ENCODE results near the gene RSPH9. TPM values are rescaled to one million over a fixed set of nuclear protein-coding genes. Genes with fewer than 3 reads are reported as not detected.
"Not testable (repeated sequence)": the region's sequence is repeated elsewhere in the genome, so short reads cannot be mapped to it uniquely, and the experiment has no call there.

RSPH9 gene
- total and polyA plus RNA-seq, 2 experiments from 2014 or later = 0.10 to 0.39 TPM

- Mint-ChIP-seq H3K27ac (no peak overlapping the region), H3K27me3 (ENCODE audit: insufficient read depth, low read depth, poor library complexity) (peaks cover 11% of the 10 kb centered on the region), H3K36me3 (ENCODE audit: low read depth) (no peaks in the 10 kb centered on the region), H3K9me3 (peaks cover 2% of the 10 kb centered on the region; the same call in 1 of the 3 replicates), H3K4me3 (no peak overlapping the region), H3K4me1 (peaks cover 10% of the 10 kb centered on the region; the same call in 2 of the 3 replicates)
- no peaks in the 10 kb centered on the region for H3K27me3 ChIP-seq (ENCODE audit: insufficient read depth)
- H3K27ac ChIP-seq (ENCODE audit: low read depth) = no peak overlapping the region
- peaks cover 7% of the 10 kb centered on the region for H3F3A ChIP-seq (replicated peaks; ENCODE audit: low read depth)
- DNase-seq (ENCODE audit: low spot score) (no peak), ATAC-seq (no peak)
- no peaks in the 10 kb centered on the region for H3K79me2 ChIP-seq (replicated peaks; ENCODE audit: insufficient read depth)
- H3K9me2 ChIP-seq (ENCODE audit: insufficient read depth) = no peaks in the 10 kb centered on the region
- no peaks in the 10 kb centered on the region; the same call in 1 of the 2 replicates for H4K20me1 ChIP-seq (replicated peaks; ENCODE audit: insufficient read depth)
- H2AFZ ChIP-seq = no peak overlapping the region
- TF ChIP-seq, protein P1, sequence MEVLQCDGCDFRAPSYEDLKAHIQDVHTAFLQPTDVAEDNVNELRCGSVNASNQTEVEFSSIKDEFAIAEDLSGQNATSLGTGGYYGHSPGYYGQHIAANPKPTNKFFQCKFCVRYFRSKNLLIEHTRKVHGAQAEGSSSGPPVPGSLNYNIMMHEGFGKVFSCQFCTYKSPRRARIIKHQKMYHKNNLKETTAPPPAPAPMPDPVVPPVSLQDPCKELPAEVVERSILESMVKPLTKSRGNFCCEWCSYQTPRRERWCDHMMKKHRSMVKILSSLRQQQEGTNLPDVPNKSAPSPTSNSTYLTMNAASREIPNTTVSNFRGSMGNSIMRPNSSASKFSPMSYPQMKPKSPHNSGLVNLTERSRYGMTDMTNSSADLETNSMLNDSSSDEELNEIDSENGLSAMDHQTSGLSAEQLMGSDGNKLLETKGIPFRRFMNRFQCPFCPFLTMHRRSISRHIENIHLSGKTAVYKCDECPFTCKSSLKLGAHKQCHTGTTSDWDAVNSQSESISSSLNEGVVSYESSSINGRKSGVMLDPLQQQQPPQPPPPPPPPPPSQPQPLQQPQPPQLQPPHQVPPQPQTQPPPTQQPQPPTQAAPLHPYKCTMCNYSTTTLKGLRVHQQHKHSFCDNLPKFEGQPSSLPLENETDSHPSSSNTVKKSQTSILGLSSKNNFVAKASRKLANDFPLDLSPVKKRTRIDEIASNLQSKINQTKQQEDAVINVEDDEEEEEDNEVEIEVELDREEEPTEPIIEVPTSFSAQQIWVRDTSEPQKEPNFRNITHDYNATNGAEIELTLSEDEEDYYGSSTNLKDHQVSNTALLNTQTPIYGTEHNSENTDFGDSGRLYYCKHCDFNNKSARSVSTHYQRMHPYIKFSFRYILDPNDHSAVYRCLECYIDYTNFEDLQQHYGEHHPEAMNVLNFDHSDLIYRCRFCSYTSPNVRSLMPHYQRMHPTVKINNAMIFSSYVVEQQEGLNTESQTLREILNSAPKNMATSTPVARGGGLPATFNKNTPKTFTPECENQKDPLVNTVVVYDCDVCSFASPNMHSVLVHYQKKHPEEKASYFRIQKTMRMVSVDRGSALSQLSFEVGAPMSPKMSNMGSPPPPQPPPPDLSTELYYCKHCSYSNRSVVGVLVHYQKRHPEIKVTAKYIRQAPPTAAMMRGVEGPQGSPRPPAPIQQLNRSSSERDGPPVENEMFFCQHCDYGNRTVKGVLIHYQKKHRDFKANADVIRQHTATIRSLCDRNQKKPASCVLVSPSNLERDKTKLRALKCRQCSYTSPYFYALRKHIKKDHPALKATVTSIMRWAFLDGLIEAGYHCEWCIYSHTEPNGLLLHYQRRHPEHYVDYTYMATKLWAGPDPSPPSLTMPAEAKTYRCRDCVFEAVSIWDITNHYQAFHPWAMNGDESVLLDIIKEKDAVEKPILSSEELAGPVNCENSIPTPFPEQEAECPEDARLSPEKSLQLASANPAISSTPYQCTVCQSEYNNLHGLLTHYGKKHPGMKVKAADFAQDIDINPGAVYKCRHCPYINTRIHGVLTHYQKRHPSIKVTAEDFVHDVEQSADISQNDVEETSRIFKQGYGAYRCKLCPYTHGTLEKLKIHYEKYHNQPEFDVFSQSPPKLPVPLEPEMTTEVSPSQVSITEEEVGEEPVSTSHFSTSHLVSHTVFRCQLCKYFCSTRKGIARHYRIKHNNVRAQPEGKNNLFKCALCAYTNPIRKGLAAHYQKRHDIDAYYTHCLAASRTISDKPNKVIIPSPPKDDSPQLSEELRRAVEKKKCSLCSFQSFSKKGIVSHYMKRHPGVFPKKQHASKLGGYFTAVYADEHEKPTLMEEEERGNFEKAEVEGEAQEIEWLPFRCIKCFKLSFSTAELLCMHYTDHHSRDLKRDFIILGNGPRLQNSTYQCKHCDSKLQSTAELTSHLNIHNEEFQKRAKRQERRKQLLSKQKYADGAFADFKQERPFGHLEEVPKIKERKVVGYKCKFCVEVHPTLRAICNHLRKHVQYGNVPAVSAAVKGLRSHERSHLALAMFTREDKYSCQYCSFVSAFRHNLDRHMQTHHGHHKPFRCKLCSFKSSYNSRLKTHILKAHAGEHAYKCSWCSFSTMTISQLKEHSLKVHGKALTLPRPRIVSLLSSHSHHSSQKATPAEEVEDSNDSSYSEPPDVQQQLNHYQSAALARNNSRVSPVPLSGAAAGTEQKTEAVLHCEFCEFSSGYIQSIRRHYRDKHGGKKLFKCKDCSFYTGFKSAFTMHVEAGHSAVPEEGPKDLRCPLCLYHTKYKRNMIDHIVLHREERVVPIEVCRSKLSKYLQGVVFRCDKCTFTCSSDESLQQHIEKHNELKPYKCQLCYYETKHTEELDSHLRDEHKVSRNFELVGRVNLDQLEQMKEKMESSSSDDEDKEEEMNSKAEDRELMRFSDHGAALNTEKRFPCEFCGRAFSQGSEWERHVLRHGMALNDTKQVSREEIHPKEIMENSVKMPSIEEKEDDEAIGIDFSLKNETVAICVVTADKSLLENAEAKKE (CRISPR knock-in tag; IDR thresholded peaks at IDR 0.05) = no peak
- TF ChIP-seq EZH2 (IDR thresholded peaks at IDR 0.05; ENCODE audit: low read depth, unreplicated experiment) (no peak), NANOG (IDR thresholded peaks at IDR 0.05; ENCODE audit: borderline replicate concordance) (no peak), POLR2AphosphoS5 (IDR thresholded peaks at IDR 0.05; ENCODE audit: low read depth) (no peak), ETS1 (IDR thresholded peaks at IDR 0.05) (no peak), CREB1 (CRISPR knock-in tag; IDR thresholded peaks at IDR 0.05; ENCODE audit: low read depth) (no peak), ZNF114 (CRISPR knock-in tag; IDR thresholded peaks at IDR 0.05) (no peak), STAT1 (IDR thresholded peaks at IDR 0.05; ENCODE audit: unreplicated experiment) (no peak), JUNB (IDR thresholded peaks at IDR 0.05; ENCODE audit: unreplicated experiment) (no peak)
- TF ChIP-seq, protein P2, sequence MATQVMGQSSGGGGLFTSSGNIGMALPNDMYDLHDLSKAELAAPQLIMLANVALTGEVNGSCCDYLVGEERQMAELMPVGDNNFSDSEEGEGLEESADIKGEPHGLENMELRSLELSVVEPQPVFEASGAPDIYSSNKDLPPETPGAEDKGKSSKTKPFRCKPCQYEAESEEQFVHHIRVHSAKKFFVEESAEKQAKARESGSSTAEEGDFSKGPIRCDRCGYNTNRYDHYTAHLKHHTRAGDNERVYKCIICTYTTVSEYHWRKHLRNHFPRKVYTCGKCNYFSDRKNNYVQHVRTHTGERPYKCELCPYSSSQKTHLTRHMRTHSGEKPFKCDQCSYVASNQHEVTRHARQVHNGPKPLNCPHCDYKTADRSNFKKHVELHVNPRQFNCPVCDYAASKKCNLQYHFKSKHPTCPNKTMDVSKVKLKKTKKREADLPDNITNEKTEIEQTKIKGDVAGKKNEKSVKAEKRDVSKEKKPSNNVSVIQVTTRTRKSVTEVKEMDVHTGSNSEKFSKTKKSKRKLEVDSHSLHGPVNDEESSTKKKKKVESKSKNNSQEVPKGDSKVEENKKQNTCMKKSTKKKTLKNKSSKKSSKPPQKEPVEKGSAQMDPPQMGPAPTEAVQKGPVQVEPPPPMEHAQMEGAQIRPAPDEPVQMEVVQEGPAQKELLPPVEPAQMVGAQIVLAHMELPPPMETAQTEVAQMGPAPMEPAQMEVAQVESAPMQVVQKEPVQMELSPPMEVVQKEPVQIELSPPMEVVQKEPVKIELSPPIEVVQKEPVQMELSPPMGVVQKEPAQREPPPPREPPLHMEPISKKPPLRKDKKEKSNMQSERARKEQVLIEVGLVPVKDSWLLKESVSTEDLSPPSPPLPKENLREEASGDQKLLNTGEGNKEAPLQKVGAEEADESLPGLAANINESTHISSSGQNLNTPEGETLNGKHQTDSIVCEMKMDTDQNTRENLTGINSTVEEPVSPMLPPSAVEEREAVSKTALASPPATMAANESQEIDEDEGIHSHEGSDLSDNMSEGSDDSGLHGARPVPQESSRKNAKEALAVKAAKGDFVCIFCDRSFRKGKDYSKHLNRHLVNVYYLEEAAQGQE (IDR thresholded peaks at IDR 0.05; ENCODE audit: unreplicated experiment) = no peak
- TF ChIP-seq, protein P3, sequence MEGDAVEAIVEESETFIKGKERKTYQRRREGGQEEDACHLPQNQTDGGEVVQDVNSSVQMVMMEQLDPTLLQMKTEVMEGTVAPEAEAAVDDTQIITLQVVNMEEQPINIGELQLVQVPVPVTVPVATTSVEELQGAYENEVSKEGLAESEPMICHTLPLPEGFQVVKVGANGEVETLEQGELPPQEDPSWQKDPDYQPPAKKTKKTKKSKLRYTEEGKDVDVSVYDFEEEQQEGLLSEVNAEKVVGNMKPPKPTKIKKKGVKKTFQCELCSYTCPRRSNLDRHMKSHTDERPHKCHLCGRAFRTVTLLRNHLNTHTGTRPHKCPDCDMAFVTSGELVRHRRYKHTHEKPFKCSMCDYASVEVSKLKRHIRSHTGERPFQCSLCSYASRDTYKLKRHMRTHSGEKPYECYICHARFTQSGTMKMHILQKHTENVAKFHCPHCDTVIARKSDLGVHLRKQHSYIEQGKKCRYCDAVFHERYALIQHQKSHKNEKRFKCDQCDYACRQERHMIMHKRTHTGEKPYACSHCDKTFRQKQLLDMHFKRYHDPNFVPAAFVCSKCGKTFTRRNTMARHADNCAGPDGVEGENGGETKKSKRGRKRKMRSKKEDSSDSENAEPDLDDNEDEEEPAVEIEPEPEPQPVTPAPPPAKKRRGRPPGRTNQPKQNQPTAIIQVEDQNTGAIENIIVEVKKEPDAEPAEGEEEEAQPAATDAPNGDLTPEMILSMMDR (conservative IDR thresholded peaks at IDR 0.05; ENCODE audit: low read depth in 2 of 2) = no peak
- no peak overlapping the region for H3K4me2 ChIP-seq
- no peak overlapping the region for H3K4me3 ChIP-seq
- H3K36me3 ChIP-seq (ENCODE audit: insufficient read depth) = no peaks in the 10 kb centered on the region
- peaks cover 6% of the 10 kb centered on the region for H3K4me1 ChIP-seq (ENCODE audit: insufficient read depth)
Measured at GRCh38 chr6:43648248-43648647, 3.4 kb downstream of the RSPH9 start.

- H3K27me3 Mint-ChIP-seq (ENCODE audit: insufficient read depth, low read depth, poor library complexity); H3K36me3 Mint-ChIP-seq (ENCODE audit: low read depth): not testable (repeated sequence)
Measured at GRCh38 chr6:43652822-43653221, 8.0 kb downstream of the RSPH9 start.

More at GRCh38 chr6:43652822-43653221, 8.0 kb downstream of the RSPH9 start:
- H4K20me1 ChIP-seq (replicated peaks; ENCODE audit: insufficient read depth); H3K4me1 ChIP-seq (ENCODE audit: insufficient read depth); H3K4me1 Mint-ChIP-seq; H3K4me3 Mint-ChIP-seq; H3K36me3 ChIP-seq (ENCODE audit: insufficient read depth); H3K27ac ChIP-seq (ENCODE audit: low read depth); H2AFZ ChIP-seq; H3K9me2 ChIP-seq (ENCODE audit: insufficient read depth); H3K4me2 ChIP-seq; H3K27ac Mint-ChIP-seq; H3K79me2 ChIP-seq (replicated peaks; ENCODE audit: insufficient read depth); DNase-seq (ENCODE audit: low spot score); H3K4me3 ChIP-seq; H3K9me3 Mint-ChIP-seq; H3K27me3 ChIP-seq (ENCODE audit: insufficient read depth); H3F3A ChIP-seq (replicated peaks; ENCODE audit: low read depth); ATAC-seq: not testable (repeated sequence)

All from GM23338 (cell line).